GM19043 (cell line): ENCODE data around the gene ANKLE1.

ENCODE experiments used
- ATAC-seq: cut with Tn5 transposase; IDR thresholded peaks from one replicate; pipeline ENCODE4 v1.9.1; 2021; ENCODE audit warnings: low read depth; ENCODE audit not compliant: unreplicated experiment

Gene ANKLE1

DNA sequence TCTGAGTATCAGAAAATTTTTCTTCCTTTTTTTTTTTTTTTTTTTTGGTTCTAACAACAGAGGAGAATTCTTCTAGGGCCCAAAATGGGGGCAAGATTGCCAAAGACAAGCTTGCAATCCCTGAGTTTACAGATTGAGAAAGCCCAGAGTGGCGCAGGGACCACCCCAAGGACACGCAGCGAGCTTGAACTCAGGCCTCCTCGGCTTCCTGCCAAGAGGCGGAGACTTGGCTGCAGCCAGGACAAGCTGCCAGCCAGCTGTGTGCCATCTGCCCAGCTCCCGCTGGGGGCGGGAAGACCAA, 23.5 kb downstream of the ANKLE1 start:
- no peak for ATAC-seq

DNA sequence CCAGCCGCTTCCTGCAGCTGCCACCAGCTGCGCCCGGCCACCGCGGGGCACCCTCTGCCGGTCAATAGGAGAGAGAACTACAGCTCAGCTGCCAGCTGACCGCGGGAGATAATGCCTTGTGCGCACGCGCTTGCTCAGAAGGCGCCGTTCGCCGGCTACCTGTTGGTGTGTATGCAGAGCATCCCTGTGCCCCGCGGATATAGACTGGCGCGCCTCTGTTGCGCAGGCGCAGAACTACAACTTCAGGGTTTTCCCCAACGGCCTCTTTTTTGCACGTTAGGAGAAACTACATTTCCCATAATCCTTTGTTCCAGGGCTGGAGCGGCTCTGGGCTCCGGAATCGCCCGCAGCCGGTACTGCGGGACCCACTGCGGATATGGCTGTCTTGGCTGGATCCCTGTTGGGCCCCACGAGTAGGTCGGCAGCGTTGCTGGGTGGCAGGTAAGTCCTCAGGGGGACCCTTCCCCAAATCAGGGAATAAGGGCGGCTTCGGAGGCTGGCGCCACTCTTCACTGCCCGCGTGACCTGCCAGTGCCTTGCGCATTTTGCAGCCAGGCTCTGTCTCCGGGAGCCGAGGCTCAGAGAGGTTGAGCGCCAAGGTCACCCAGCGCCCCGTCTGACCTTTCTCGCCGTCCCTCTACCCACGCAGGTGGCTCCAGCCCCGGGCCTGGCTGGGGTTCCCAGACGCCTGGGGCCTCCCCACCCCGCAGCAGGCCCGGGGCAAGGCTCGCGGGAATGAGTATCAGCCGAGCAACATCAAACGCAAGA, 24.0 kb downstream of the ANKLE1 start, which contains the start of gene MRPL34:
Gene MRPL34 (plus strand): TSS at position 356 of the 768 bp plus-strand sequence. CDS start 21 bp downstream, at position 377.
- peak; percentile 65 for ATAC-seq

DNA sequence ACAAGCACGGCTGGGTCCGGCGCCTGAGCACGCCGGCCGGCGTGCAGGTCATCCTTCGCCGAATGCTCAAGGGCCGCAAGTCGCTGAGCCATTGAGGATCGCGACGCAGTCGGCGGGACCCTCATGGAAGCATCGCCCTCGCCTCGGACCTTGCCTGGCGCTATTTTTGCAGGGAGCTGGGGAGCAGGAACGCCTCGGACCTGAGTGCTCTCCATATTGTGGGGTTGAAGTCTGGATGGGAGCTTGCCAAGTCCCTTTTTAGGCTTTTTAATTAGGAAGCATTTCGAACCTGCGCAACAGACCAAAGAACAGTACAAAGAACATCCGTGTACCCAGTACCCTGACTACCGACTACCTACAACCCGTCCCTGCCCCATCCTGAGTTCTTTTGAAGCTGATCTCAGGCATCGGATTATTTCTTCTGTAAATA, 24.6 kb downstream of the ANKLE1 start:
- ATAC-seq: no peak

DNA sequence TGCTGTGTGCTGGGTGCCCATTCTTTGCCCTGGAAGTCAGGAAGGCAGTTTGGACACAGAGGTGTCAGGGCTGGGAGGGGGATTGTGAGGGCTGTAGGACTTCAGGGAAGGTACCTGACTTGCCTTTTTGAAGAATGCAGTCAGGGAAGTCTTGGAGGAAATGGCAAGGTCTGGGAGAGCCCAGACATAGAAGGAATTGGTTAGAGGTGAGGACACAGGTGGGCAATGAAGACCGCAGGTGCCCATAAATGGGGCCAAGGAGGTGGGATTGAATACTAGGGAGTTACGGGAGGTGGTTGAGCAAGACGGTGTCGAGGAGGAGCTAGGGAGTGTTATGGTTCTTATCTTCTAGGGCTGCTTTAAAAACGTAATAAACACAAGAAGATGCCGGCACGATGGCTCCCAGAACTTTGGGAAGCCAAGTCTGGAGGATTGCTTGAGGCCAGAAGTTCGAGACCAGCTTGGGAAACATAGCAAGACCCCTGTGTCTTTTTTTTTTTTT, 26.2 kb downstream of the ANKLE1 start:
- ATAC-seq: no peak

DNA sequence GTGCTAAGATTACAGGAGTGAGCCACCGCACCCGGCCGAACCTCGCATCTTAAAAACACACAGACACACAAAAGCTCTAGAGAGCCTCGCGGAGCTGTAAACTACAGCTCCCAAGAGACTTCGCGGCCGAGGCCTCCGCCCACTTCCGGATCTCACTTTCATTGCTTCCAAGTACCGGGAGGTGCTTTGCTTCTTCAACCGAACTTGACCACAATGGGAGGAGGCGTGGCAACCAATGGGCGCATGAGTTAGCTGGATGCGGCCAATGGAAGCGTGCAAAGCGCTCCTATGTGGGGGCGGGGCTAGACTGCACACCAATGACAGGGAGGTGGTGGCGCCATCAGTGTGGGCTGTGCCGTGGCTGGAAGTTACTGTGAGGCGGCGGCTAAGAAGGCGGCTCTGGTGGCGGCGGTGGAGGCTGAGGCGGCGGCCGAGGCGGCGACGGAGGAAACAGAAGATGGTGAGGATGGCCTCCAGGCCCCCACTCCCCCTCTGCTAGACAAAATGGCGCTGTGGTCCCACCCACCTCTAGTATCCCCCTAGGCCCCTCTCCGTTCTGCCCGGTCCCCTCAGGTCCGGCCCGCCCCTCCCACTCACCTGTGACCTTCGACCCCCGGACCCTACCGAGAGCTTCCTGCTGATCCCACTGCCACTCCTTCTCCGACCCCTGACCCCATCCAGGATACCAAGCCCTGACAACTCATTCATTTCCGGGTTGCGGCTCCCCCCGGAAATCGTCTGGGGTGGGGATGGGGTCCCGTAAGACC, 27.7 kb downstream of the ANKLE1 start, which contains the start of gene DDA1:
Gene DDA1 (plus strand): TSS at position 366 of the 767 bp plus-strand sequence. CDS start 92 bp downstream, at position 458.
- peak; percentile 73 for ATAC-seq

DNA sequence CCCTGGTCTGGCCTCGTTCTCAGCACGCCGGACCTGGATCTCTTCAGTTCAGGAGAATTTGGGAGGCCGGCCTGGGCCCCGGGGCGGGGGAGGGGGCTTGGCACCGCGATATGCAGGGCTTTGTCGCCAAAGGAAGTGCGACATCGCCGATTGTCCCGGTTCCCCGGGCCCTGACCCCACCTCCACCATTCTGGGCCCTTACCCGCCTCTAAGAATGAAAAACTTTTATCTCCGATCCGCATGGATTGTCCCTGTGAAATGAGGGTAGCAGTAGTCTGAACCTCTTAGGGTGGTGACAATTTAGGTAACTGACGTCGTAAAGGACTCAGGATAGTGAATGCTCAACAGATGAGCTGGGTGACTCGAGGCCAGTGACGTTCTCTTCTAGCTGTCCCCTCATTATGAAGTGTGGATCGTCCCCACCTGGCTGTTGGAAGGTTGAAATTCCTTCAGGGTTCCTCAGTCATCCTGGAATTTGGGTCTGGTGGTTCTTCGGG, 28.3 kb downstream of the ANKLE1 start:
- ATAC-seq: no peak

DNA sequence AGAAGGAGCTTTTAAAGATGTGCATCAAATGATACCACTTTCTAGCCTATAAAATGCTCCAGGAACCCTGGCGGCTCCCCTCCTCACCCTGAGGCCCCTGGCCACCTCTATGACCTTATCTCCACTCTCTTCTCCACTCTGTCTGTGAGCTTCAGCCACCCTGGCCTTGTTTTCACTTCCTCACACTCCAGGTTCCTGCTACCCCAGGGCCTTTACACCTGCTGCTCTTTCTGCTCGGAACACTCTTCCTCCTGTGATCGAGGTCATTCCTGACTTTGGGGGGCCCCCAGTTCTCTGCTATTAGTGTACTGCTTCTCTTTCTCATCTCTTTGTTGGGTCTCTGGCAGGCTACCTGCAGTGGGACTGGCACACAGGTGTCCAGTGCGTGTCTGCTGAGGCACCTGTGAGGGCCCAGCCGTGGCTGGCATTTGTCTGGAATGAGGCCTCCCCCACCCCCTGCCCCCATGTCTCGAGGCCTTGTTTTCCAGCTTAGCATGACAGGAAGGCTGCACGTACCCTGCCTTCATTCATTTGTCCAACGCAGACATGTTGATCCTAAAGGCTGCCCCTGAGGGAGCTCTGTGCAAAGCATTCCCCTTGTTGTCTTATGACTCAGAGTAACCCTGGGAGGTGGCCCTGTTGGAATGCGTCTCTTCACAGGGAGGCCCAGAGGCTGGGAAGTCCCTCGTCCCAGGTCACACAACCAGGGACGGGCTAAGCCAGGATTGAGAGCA, 29.9 kb downstream of the ANKLE1 start:
- no peak for ATAC-seq

DNA sequence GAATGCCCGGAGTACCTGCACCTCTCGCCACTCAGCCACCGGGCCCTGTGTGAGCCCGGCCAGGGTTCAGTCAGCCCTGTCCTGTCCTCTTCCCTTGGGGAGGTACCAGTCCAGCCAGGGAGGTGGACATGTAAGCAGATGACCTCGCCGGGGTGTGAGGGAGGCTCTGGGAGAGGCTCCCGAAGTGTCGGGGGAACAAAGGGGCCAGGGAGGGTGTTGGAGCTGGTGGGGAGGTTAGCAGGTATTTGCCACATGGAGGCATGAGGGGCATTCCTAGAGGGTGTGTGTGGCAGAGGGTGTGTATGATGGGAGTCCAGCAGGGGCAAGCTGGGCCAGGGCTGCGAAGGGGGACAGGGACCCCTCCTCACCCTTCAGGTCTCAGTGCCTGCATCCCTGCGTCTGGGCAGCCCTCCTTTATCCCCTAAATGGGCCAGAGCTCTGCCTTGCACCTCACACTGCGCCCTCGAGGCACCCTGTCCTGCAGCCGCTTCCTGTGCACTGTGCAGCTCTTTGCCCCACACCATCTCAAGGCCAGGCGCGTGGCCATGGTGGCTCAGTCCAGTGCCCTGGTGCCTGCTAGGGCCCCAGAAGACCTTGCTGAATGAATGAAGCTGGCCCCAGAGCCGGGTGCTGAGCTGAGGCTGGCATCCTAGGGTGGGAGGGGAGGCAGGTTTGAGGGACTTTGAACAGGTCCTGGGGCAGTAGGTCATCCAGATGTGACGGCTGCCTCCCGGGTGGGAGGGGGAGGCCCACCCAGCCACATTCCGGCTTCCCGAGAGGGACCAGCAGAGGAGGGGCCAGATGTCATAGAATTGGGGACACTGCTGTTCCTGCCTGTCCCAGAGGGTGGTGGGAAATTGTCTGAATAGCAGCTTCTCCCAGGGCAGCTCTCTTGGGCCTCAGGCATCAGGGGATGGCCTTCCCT, 30.8 kb downstream of the ANKLE1 start:
- ATAC-seq: no peak

DNA sequence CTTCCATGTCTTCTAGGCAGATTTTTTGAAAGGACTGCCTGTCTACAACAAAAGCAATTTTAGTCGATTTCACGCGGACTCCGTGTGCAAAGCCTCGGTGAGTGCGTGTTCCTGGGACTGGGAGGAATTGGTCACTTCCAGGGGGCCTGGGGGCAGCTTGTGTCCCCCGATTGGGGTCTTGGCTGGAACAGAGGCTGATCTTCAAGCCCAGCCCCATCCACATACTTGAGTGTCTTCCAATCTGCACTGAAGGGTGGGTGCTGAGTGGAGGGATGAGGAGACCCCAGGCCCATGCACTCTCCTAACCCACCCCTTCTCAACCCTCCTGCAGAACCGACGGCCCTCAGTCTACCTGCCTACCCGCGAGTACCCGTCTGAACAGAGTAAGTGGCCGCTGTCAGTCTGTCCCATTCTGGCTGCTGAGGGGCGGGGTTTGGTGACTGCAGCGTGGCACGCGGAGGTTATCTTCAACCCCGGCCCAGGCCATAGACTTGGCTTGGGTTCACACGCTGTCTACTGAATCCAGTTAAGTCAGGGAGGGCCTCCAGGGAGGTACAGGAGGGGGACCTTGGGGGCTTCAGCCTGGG, 32.4 kb downstream of the ANKLE1 start:
- no peak for ATAC-seq

DNA sequence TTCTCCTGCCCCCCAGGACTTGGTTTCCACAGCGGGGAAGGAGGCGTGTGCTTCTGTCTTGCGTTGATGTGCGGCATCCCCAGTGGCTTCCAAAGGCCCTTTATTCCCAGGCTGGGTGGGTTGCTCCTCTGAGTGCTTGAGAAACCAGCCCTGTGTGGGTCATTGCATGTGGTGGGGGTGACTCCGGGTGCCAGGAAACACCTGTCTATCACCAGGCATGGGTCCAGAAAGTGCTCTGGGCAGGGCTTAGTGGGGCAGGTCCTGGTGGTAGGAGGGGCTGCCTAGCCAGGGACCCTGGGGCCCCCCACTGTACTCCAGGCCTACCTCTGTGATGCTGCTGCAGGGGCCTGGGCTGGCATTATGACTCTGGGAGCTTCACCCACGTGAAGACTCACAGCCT, 37.3 kb downstream of the ANKLE1 start:
- ATAC-seq: no peak

DNA sequence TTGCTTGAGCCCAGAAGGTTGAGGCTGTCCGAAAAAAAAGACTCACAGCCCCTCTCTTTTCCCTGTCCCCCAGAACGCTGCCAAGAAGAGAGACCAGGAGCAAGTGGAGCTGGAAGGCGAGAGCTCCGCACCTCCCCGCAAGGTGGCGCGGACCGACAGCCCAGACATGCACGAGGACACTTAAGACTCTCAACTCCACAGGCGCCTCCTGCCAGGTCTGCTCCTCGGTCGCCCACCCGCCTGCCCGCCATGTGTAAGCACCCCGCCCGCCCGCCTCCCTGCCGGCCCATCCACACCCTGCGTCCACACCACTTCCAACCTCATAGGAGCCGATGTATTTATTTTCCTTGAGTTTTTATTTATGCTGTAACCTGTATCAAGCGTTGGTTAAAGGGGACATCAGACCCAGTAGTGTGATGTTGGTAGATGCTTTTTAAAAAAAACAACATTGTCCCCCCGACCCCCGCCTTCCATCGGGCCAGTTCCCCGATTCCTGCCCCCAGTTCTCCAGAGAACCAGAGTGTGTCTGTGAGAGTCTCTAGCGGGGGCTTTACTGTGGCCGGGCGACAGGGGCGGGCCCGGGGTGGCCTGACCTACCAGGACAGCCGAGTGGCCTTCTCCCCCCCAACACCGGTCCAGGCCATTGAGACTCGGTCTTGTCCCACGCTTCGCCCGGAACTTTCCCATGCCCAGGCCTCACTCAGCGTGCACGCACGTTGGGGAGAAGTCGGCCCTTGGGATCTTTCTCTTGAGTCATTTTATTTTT, 38.0 kb downstream of the ANKLE1 start:
- ATAC-seq: no peak

DNA sequence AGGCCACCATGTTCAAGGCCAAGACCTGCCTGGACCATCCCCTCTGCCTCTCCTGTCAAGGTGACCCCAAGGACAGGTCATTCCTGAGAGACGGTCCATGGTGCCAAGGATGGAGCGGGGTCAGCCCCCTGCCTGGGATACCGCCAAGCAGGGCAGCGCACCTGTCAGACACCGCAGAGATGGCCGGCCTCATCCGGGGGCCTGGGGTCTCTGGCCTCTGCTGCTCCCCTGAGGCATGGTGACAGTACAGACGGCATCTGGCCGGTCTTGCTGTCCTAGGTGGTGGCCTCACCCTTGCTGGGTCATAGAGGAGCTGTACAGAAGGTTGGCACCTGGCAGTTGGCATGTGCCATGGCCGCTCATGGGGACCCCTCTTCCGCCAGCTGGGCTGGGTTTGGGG, 38.7 kb downstream of the ANKLE1 start:
- ATAC-seq: no peak

DNA sequence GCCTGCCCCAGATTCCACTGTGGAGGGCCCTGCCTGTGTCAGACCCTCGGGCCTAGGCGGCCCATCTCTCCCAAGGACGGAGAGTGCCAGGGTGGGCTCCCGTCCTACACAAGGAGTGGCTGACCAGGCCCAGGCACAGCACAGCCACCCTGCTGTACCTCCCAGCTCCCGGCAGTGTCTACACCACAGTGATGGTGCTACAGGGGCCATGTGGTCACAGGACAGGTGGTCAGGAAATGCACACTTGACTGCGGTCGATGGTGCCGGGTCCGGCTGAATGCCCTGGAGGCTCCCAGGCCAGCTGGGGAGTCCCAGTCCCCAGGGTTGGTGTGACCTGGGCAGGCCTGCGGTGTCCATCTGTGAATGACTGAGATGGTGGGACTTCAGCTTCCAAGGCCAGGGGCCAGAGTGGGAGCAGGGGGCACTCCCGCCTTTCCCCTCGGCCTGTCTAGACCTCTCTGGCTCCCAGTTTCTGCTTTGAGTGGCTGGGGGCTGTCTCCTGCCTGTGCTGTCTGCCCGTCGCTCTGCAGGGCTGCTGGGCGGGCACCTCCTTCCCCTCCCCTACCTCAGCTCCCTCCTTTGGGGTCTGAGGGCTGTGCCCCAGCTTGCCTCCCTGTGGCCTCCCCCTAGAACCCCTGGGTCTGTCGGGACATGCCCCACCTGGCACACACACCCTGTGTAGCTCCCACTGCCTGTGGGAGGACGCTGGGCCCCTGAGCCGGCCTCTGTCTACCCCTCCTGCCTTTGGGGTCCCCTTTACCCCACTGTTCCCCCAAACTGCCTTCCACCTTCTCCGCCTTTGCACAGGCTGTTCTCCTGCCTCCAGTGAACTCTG, 40.2 kb downstream of the ANKLE1 start:
- no peak for ATAC-seq

DNA sequence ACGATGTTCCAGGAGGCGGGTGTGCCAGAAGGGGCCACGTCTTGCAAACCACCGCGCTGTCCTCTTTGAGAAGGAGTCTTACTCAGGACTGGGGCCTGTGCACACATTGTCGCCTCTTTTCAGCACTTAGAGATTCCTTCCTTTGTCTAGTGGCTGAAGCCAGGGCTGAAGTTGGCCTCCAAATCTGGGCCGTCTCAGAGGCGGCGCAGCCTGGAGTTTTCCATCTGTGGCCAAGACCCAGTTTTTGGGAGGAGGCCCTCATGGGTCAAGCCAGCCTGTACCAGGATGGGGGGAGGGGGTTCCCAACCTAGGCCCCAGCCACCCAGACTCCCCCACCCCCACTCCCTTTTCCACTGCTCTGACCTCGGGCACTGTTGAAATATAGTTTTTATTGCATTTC, 41.2 kb downstream of the ANKLE1 start:
- no peak for ATAC-seq

DNA sequence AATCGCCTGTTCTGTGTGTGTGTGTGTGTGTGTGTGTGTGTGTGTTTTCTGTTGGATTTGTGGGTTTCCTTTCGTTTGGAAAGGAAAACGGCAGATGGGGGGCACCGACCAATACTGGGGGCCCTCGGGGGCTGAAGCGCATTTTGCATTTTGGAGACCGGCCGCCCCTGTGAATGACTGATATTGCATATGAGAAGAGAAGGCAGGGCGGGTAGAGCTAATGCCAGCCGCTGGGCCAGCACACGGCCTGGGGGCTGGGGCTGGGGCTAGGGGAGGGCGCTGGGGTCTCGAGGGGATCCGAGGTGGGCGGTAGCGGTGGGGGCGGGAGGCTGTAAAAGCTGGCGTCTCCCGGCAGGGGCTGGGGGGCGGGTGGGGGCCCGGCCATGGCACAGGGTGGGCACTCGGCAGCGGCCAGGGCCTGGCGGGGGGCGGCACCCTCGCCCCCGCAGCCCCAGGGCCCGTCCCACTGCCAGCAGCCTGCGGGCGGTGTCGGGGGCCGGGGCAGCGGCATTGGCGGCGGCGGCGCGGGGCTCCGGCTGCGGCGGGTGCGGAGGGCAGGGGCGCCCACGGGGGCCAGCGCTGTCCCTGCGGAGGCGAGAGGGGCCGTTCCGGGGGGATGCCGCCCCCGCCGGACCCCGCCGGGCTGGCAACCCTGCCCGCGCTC, 41.7 kb downstream of the ANKLE1 start:
- no peak for ATAC-seq

DNA sequence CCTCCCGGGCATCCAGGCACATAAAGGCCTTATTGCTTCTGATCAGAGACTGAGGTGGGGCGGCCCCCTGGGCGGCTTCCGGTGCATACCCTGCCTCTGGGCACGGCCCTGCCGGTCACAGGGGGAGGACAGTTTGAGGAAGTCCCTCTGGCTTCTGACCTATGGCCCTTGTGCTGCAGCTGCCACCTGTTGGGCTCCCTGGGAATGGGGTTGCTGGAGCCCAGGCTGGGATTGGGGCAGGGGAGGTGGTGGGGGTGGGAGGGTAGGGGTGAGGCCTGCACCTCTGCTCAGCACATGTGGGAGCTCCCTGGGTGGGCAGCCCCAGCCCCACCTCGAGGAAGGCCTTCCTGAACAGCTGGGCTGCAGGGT, 42.2 kb downstream of the ANKLE1 start:
- ATAC-seq: no peak

DNA sequence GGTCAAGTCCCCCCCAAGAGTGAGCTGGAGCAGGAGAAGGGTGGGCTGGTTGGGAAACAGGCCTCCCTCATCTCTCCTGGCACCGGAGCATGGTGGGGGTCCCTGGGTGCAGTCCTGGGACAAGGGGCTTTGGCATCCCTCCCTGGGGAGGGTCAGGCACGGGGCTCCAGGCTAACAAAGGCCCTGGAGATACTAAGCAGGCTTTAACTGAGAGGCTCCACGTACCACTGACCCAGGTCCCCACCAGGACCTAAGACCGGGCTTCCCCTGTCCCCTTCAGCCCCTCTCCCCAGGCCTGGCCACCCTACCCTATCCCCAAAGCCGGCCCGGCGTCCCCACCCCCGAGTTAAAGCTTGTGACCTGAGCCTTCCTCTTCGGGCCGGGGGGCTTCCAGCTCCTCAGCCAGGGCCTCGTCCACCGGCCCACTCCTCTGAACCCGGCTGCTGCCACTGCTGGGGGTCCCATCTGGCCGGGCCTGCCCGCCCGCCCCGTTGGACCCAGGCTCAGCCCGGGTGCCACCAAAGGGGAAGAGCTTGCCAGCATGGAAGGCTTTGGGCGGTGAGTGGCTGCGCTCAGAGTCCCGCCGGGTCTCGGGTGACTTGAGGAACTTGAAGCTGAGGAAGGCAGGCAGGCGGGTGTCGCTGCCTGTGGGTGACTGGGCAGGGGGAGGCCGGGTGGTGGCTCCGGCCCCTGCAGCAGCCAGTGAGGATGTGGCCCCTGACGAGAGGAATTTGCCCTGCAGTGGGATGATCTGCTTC, 42.8 kb downstream of the ANKLE1 start:
- no peak for ATAC-seq
